Measurements from ENCODE around the gene THSD8. TPM values are rescaled to one million over a fixed set of nuclear protein-coding genes. Genes with fewer than 3 reads are reported as not detected.

THSD8 gene
- total and polyA plus RNA-seq, 2 experiments from 2014 or later, result 5.1 TPM; not detected in 1

GRCh38 chr19:12782424-12783290, 19.2 kb upstream of the THSD8 start:
- Histone ChIP-seq H3K36me3 (replicated peaks; ENCODE audit: insufficient read depth, low read depth) (no peaks in the 10 kb centered on the region), H3K27ac (peak overlapping the region; percentile 99), H3K9me3 (ENCODE audit: low read depth) (no peaks in the 10 kb centered on the region), H3K4me1 (ENCODE audit: insufficient read depth) (peaks cover 67% of the 10 kb centered on the region), H4K20me1 (ENCODE audit: insufficient read depth, poor library complexity, severe bottlenecking) (no peaks in the 10 kb centered on the region), H3K9me2 (replicated peaks; ENCODE audit: insufficient read depth) (no peaks in the 10 kb centered on the region), H3K4me3 (peak overlapping the region; percentile 41), H3K27me3 (no peaks in the 10 kb centered on the region), H3K79me2 (no peaks in the 10 kb centered on the region), H2AFZ (peak overlapping the region; percentile 55), H3K4me2 (peak overlapping the region; percentile 98)
- TF ChIP-seq, protein P1, sequence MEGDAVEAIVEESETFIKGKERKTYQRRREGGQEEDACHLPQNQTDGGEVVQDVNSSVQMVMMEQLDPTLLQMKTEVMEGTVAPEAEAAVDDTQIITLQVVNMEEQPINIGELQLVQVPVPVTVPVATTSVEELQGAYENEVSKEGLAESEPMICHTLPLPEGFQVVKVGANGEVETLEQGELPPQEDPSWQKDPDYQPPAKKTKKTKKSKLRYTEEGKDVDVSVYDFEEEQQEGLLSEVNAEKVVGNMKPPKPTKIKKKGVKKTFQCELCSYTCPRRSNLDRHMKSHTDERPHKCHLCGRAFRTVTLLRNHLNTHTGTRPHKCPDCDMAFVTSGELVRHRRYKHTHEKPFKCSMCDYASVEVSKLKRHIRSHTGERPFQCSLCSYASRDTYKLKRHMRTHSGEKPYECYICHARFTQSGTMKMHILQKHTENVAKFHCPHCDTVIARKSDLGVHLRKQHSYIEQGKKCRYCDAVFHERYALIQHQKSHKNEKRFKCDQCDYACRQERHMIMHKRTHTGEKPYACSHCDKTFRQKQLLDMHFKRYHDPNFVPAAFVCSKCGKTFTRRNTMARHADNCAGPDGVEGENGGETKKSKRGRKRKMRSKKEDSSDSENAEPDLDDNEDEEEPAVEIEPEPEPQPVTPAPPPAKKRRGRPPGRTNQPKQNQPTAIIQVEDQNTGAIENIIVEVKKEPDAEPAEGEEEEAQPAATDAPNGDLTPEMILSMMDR (IDR thresholded peaks at IDR 0.05; ENCODE audit: poor library complexity), result peak; percentile 14
- no peak for TF ChIP-seq EZH2 (IDR thresholded peaks at IDR 0.05; ENCODE audit: borderline replicate concordance)
- WGBS (ENCODE audit: low lambda C conversion rate, missing lambda C conversion rate), result 4% methylated on average over 26 of the region's 88 CpGs
- peak; percentile 89 for DNase-seq (ENCODE audit: low spot score)

- H2AFZ ChIP-seq, result no peak overlapping the region
- no peaks in the 10 kb centered on the region for H3K36me3 ChIP-seq (replicated peaks; ENCODE audit: insufficient read depth, low read depth)
- no peak for TF ChIP-seq EZH2 (IDR thresholded peaks at IDR 0.05; ENCODE audit: borderline replicate concordance)
- no peak for TF ChIP-seq EZH2phosphoT487 (IDR thresholded peaks at IDR 0.05; ENCODE audit: low read depth, severe bottlenecking, unreplicated experiment)
- TF ChIP-seq, protein P1 (IDR thresholded peaks at IDR 0.05; ENCODE audit: poor library complexity), result no peak
- peak overlapping the region; percentile 98 for H3K4me2 ChIP-seq
- no peaks in the 10 kb centered on the region for H4K20me1 ChIP-seq (ENCODE audit: insufficient read depth, poor library complexity, severe bottlenecking)
- no peaks in the 10 kb centered on the region for H3K79me2 ChIP-seq
- no peaks in the 10 kb centered on the region for H3K9me2 ChIP-seq (replicated peaks; ENCODE audit: insufficient read depth)
- DNase-seq (ENCODE audit: low spot score), result no peak
- H3K27ac ChIP-seq, result peak overlapping the region; percentile 99
- no peaks in the 10 kb centered on the region for H3K27me3 ChIP-seq
- H3K9me3 ChIP-seq (ENCODE audit: low read depth), result no peaks in the 10 kb centered on the region
- WGBS (ENCODE audit: low lambda C conversion rate, missing lambda C conversion rate), result 8% methylated on average over 14 of the region's 16 CpGs
- H3K4me3 ChIP-seq, result peak overlapping the region; percentile 41
- peaks cover 74% of the 10 kb centered on the region for H3K4me1 ChIP-seq (ENCODE audit: insufficient read depth)
These were observed 18.5 kb upstream of the THSD8 start for GRCh38 chr19:12783291-12783848.

DNA sequence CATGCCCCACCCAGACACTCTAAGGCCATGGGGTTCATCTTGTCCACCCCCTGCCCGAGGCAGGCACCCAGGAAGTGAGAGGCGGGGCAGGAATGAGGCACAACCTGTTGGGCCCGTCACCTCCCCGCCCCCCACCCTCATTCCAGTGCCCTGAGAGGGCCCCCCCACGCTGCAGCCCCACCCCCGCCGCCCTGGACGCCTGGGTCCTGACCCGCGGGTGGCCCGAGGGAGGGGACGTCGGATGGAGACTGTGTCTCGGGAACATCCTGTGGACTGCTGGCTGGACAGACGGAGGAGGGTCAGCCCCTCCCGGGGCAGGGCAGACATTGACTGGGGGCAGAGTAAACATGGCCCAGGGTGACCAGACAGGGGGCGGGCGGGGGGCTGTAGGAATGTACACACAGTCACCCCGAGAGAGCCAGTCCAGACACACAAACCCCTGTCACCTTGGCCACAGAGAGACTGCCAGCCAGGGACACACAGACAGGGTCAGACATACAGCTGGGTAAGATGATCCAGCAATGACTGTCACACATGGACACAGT, 17.9 kb upstream of the THSD8 start:
- Histone ChIP-seq H2AFZ (no peak overlapping the region), H3K27ac (peak overlapping the region; percentile 99), H3K27me3 (no peaks in the 10 kb centered on the region), H3K36me3 (replicated peaks; ENCODE audit: insufficient read depth, low read depth) (no peaks in the 10 kb centered on the region), H3K4me3 (no peak overlapping the region), H3K9me3 (ENCODE audit: low read depth) (no peaks in the 10 kb centered on the region), H3K4me2 (peak overlapping the region; percentile 98), H3K9me2 (replicated peaks; ENCODE audit: insufficient read depth) (no peaks in the 10 kb centered on the region), H3K79me2 (no peaks in the 10 kb centered on the region), H3K4me1 (ENCODE audit: insufficient read depth) (peaks cover 75% of the 10 kb centered on the region), H4K20me1 (ENCODE audit: insufficient read depth, poor library complexity, severe bottlenecking) (no peaks in the 10 kb centered on the region)
- peak; percentile 68 for DNase-seq (ENCODE audit: low spot score)
- TF ChIP-seq EZH2phosphoT487 (IDR thresholded peaks at IDR 0.05; ENCODE audit: low read depth, severe bottlenecking, unreplicated experiment) (no peak), EZH2 (IDR thresholded peaks at IDR 0.05; ENCODE audit: borderline replicate concordance) (no peak)
- TF ChIP-seq, protein P1 (IDR thresholded peaks at IDR 0.05; ENCODE audit: poor library complexity), result no peak
- WGBS (ENCODE audit: low lambda C conversion rate, missing lambda C conversion rate), result 20% methylated on average over 15 of the region's 19 CpGs
